Pancreas (tissue), 10 donors: ENCODE data around the gene BCO2. TPM values are rescaled to one million over a fixed set of nuclear protein-coding genes. Genes with fewer than 3 reads are reported as not detected.

Experiments used
- ATAC-seq, 4 donors: fragments of 200-7000 bp; cut with Tn5 transposase; one replicate each; pipeline versions ENCODE4 v1.8.0 to v1.9.1; 2020; ENCODE audit warnings: mild to moderate bottlenecking in 4 of 4, moderate library complexity in 4 of 4
- DNase-seq, 6 donors: peaks; one replicate each; pipeline ENCODE4 v3.0.0-alpha.2; 2020
- FAIRE-seq: peaks from 2 replicates; lab custom pipeline; 2012; peaks lifted over from hg19 to GRCh38; lab: Jason Lieb, UNC
- H3K27ac ChIP-seq, 4 donors: fragments of 200-600 bp; sonication (generic); 1 replicate in 3 of 4; 2 replicates in 1 of 4; pipeline versions ENCODE4 v1.5.0 to v1.8.0; 2020
- H3K27me3 ChIP-seq, 4 donors: fragments of 200-600 bp; one replicate each; pipeline ENCODE4 v1.8.0; 2021
- H3K36me3 ChIP-seq, 3 donors: fragments of 200-600 bp; sonication (generic) in 1 of 3; one replicate each; pipeline versions ENCODE4 v1.5.0 to v1.8.0; 2020 to 2021
- H3K4me1 ChIP-seq, 3 donors: fragments of 200-600 bp; one replicate each; pipeline ENCODE4 v1.8.0; 2021
- H3K4me3 ChIP-seq, 4 donors: fragments of 200-600 bp; sonication (generic) in 2 of 4; one replicate each; pipeline versions ENCODE4 v1.5.0 to v1.8.0; 2020 to 2021
- H3K9me3 ChIP-seq, 4 donors: fragments of 200-600 bp; one replicate each; pipeline ENCODE4 v1.8.0; 2021
- CTCF ChIP-seq, 4 donors: fragments of 200-600 bp; sonication (generic) in 3 of 4; IDR thresholded peaks; one replicate each; pipeline versions ENCODE4 v1.5.0 to v1.8.0; 2021; ENCODE audit warnings: antibody characterized with exemption in 4 of 4
- WGBS, 2 donors: extraction: QIAGEN DNeasy Blood & Tissue Kit; methylation state at CpG; one replicate each; pipeline ENCODE4 v1.1.7; 2013; 5-methylcytosine and 5-hydroxymethylcytosine counted together
- intact Hi-C, 3 donors: fragments of 100-400 bp; cut with DNase I; formaldehyde crosslinking; loops; one replicate each; pipeline versions ENCODE4 v1.11.1 to v1.14.2; 2022
- polyA plus RNA-seq, 2 donors: library from polyadenylated mRNA; stranded (reverse); fragments of 200-250 nt; gene quantifications; one replicate each; pipeline ENCODE4 v1.2.3, GENCODE V29; 2013
- total RNA-seq, 6 donors: library from RNA; stranded (reverse); fragmentation: NEBNext Ultra II Directional in 4 of 6; extraction: Animal tissue kit (Norgen Biotek cat#: 25700) in 4 of 6; gene quantifications; one replicate each; pipeline versions ENCODE4 v1.2.1 to v1.2.4, GENCODE V29; 2021 to 2023
- donor health status: healthy with polysubstance abuse.
- donor health status: DM: no; HTN: no; CAD: no; lungs with moderate emphysema.
- donor health status: DM: no; HTN: no; CAD: no.
- donor health status: control.
- donor health status: control.
- donor health status: Bipolar disorder and iron deficiency.
- donor health status: DM: yes; HTN: yes; CAD: no.
- donor health status: DM: no; HTN: no; CAD: no.
- donor health status: DM: no; HTN: no; CAD: no.
- donor health status: DM: yes; HTN: yes; CAD: no.

Gene BCO2
- total and polyA plus RNA-seq, 8 donors: 0.59 to 10.0 (median 2.5) TPM

- intact Hi-C loops: no loop called here
- WGBS, 2 donors: 87 to 90% methylated on average over 8 of the region's 8 CpGs
- FAIRE-seq (no peak), ATAC-seq (no peak), DNase-seq (no peak)
- H3K4me3 ChIP-seq: no peak overlapping the region
- H3K4me1 ChIP-seq: no peaks in the 10 kb centered on the region
- no peak overlapping the region for H3K27ac ChIP-seq
- no peaks in the 10 kb centered on the region for H3K27me3 ChIP-seq
- TF ChIP-seq CTCF (IDR thresholded peaks at IDR 0.05): no peak
- no peaks in the 10 kb centered on the region for H3K9me3 ChIP-seq
- no peaks in the 10 kb centered on the region for H3K36me3 ChIP-seq
Measured at GRCh38 chr11:112249871-112250610, 74.7 kb downstream of the BCO2 start.

DNA sequence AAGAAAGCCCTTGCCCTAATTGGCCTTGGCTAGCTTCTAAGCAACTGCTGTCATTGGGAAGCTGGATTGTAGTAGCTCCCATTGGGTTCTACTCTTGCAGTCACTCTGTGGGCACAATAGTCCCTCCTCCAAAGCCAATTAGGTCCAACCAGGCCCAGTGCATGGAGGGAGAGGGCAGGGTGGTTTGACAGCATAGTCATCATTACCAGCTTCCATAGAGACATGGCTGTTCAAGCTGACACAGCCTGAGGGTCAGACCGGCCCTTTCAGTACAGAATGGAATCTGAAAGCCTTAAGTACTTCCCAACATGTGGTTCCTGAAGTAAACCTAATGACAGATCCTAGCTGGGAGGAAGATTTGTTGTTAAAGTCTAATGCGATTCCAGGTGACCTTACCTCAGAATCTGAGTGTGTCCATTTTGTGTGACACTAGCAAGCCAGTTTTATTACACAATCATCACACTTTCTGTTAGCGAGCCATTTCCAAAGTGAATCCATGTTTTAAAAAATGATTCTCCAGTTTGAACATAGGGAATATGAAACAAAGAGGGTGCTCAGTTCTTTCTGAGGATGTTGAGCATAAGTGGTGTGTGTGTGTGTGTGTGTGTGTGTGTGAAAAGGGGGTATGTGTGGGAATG lies 78.4 kb downstream of the BCO2 start:
- Histone ChIP-seq H3K4me1 (no peaks in the 10 kb centered on the region), H3K9me3 (no peaks in the 10 kb centered on the region), H3K4me3 (no peak overlapping the region), H3K27ac (no peak overlapping the region), H3K36me3 (no peaks in the 10 kb centered on the region), H3K27me3 (no peaks in the 10 kb centered on the region)
- intact Hi-C loops: no loop called here
- ATAC-seq (no peak), DNase-seq (no peak), FAIRE-seq (no peak)
- TF ChIP-seq CTCF (IDR thresholded peaks at IDR 0.05): no peak
- 91 to 93% methylated on average over 3 of the region's 3 CpGs for WGBS, 2 donors

DNA sequence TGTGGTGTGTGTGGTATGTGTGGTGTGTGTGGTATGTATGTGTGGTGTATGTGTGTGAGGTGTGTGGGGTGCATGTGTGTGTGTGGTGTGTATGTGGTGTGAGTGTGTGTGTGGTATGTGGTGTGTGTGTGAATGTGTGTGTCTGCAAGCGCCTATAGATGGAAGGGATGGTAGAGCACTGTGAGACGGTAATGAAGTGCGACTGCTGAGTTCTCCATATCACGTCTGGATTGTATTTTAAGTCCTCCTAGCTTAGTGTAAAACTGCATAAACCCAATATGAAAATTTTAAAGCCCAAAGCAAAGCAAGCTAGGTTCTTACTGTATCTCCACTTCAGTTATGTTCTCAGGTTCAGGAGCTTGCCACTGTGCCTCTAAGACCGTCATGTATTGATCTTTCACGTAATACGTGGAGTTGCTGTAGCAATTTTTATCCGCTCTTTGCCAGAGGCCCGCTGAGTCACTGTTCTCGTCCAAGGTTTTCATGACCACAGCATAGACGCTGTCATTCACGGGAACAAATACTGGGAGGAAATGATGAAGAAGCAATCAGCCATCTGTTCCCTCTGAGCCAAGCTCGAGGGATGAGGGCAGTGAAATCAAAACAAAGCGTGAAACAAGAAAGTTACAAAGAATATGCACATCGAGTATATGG lies 79.9 kb downstream of the BCO2 start:
- Histone ChIP-seq H3K4me3 (no peak overlapping the region), H3K36me3 (no peaks in the 10 kb centered on the region), H3K4me1 (no peaks in the 10 kb centered on the region), H3K9me3 (no peaks in the 10 kb centered on the region), H3K27ac (no peak overlapping the region), H3K27me3 (no peaks in the 10 kb centered on the region)
- FAIRE-seq (no peak), DNase-seq (peak in 1 of 6 donors; percentile 18), ATAC-seq (peak in 3 of 4 donors; percentile 49 to 85 (median 75))
- intact Hi-C loops: no loop called here
- TF ChIP-seq CTCF (IDR thresholded peaks at IDR 0.05): no peak
- 55 to 59% methylated on average over 15 of the region's 15 CpGs for WGBS, 2 donors

DNA sequence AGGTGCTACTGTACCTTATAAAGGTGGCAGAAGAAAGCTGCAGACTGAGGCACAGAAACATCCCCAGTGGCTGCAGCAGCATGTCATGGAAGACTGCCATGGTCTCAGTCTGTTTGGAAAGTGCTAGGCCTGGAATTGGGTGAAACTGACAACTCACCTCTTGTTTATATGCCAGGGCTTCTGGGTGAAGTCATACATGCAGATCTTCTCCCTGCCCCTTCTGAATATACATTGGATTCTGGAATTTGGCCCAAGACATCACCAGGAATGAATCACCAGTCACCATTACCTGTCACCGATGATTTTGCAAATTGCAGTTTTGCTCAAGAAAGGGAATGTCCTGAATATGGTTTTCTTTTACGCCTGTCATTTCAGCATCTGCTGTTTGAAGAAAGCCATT lies 85.2 kb downstream of the BCO2 start, which contains the start of gene PLET1:
Gene PLET1, minus strand, starts transcription at position 371 of the 400 bp plus-strand sequence. Its CDS starts 271 bp downstream, at position 100.
- ATAC-seq: no peak
- WGBS, 2 donors: 91 to 99% methylated on average over 2 of the region's 2 CpGs

More for the DNA sequence above, 85.2 kb downstream of the BCO2 start, which contains the start of gene PLET1:
- no peaks in the 10 kb centered on the region for H3K9me3 ChIP-seq
- H3K27ac ChIP-seq: no peak within 1 kb of the TSS
- H3K4me3 ChIP-seq: no peak within 1 kb of the TSS
- no peak for DNase-seq
- intact Hi-C loops: no loop called here
- no peak for FAIRE-seq
- H3K4me1 ChIP-seq: no peaks in the 10 kb centered on the region
- H3K36me3 ChIP-seq: no peaks in the 10 kb centered on the region
- no peaks in the 10 kb centered on the region for H3K27me3 ChIP-seq
- no peak for TF ChIP-seq CTCF (IDR thresholded peaks at IDR 0.05)
